Trophoblast cell (in vitro differentiated cells and primary cell): ENCODE measurements around the gene KCNAB2.

ENCODE experiments used
- DNase-seq, 2 donors: peaks; one replicate each; pipeline ENCODE4 v3.0.0-alpha.2; 2016
- H2AFZ ChIP-seq: 2 replicates; pipeline ENCODE4 v1.6.1; 2013; ENCODE audit warnings: low read length, moderate library complexity, mild to moderate bottlenecking; ENCODE audit not compliant: insufficient read depth, poor library complexity
- H2AK5ac ChIP-seq: 2 replicates; pipeline ENCODE4 v1.6.1; 2013; ENCODE audit warnings: mild to moderate bottlenecking, low read length
- H2BK120ac ChIP-seq: 2 replicates; pipeline ENCODE4 v1.6.1; 2013; ENCODE audit warnings: low read length, mild to moderate bottlenecking, moderate library complexity; ENCODE audit not compliant: insufficient read depth, poor library complexity
- H2BK12ac ChIP-seq: 2 replicates; pipeline ENCODE4 v1.6.1; 2013; ENCODE audit warnings: mild to moderate bottlenecking, low read length, moderate library complexity
- H2BK5ac ChIP-seq: 2 replicates; pipeline ENCODE4 v1.6.1; 2013; ENCODE audit warnings: low read length, low read depth, moderate library complexity, mild to moderate bottlenecking; ENCODE audit not compliant: poor library complexity
- H3K14ac ChIP-seq: 2 replicates; pipeline ENCODE4 v1.6.1; 2013; ENCODE audit warnings: mild to moderate bottlenecking, low read length
- H3K18ac ChIP-seq: 2 replicates; pipeline ENCODE4 v1.6.1; 2013; ENCODE audit warnings: mild to moderate bottlenecking, low read length
- H3K23ac ChIP-seq: 2 replicates; pipeline ENCODE4 v1.6.1; 2013; ENCODE audit warnings: low read length
- H3K27ac ChIP-seq: 2 replicates; pipeline ENCODE4 v1.5.1; 2013; ENCODE audit warnings: low read depth, mild to moderate bottlenecking, inconsistent platforms, low read length, moderate library complexity
- H3K27me3 ChIP-seq: 2 replicates; pipeline ENCODE4 v1.6.1; 2013; ENCODE audit warnings: inconsistent platforms, mild to moderate bottlenecking, low read length, moderate library complexity; ENCODE audit not compliant: insufficient read depth
- H3K36me3 ChIP-seq, 2 experiments: 1 replicate in 1 of 2; 2 replicates in 1 of 2; pipeline ENCODE4 v1.6.1; 2013; ENCODE audit warnings: low read length in 2 of 2, mild to moderate bottlenecking in 2 of 2, moderate library complexity in 1 of 2; ENCODE audit not compliant: insufficient read depth in 2 of 2, control insufficient read depth in 1 of 2
- H3K4ac ChIP-seq: 2 replicates; pipeline ENCODE4 v1.6.1; 2013; ENCODE audit warnings: low read depth, mild to moderate bottlenecking, low read length, moderate library complexity
- H3K4me1 ChIP-seq, 2 experiments: 1 replicate in 1 of 2; 2 replicates in 1 of 2; pipeline ENCODE4 v1.6.1; 2013; ENCODE audit warnings: low read length in 2 of 2, mild to moderate bottlenecking in 2 of 2, moderate library complexity in 1 of 2; ENCODE audit not compliant: insufficient read depth in 2 of 2, control insufficient read depth in 1 of 2
- H3K4me2 ChIP-seq: 2 replicates; pipeline ENCODE4 v1.6.1; 2013; ENCODE audit warnings: inconsistent platforms, mild to moderate bottlenecking, low read length, moderate library complexity
- H3K4me3 ChIP-seq: 2 replicates; pipeline ENCODE4 v1.5.1; 2013; ENCODE audit warnings: mild to moderate bottlenecking, low read depth, low read length, inconsistent platforms
- H3K79me1 ChIP-seq: one replicate; pipeline ENCODE4 v1.6.1; 2013; ENCODE audit warnings: low read length
- H3K79me2 ChIP-seq: 2 replicates; pipeline ENCODE4 v1.6.1; 2013; ENCODE audit warnings: low read length, mild to moderate bottlenecking; ENCODE audit not compliant: control insufficient read depth, insufficient read depth, poor library complexity
- H3K9ac ChIP-seq: 2 replicates; pipeline ENCODE4 v1.6.1; 2013; ENCODE audit warnings: mild to moderate bottlenecking, low read length
- H3K9me3 ChIP-seq: 2 replicates; pipeline ENCODE4 v1.6.1; 2013; ENCODE audit warnings: low read depth, mild to moderate bottlenecking, control low read depth, inconsistent platforms, low read length; ENCODE audit not compliant: insufficient read depth
- H4K12ac ChIP-seq: 2 replicates; pipeline ENCODE4 v1.6.1; 2013; ENCODE audit warnings: low read depth, mild to moderate bottlenecking, low read length, moderate library complexity
- H4K8ac ChIP-seq: 2 replicates; pipeline ENCODE4 v1.6.1; 2013; ENCODE audit warnings: low read depth, mild to moderate bottlenecking, low read length, moderate library complexity
- H4K91ac ChIP-seq: one replicate; pipeline ENCODE4 v1.6.1; 2013; ENCODE audit warnings: low read depth, mild to moderate bottlenecking, low read length, moderate library complexity
- WGBS: extraction: QIAGEN DNeasy Blood & Tissue Kit; methylation state at CpG from one replicate; pipeline ENCODE4 v1.1.7; 2013; ENCODE audit warnings: missing lambda C conversion rate; ENCODE audit not compliant: insufficient read length, insufficient coverage; ENCODE audit errors: extremely low coverage; 5-methylcytosine and 5-hydroxymethylcytosine counted together

The KCNAB2 gene

DNA sequence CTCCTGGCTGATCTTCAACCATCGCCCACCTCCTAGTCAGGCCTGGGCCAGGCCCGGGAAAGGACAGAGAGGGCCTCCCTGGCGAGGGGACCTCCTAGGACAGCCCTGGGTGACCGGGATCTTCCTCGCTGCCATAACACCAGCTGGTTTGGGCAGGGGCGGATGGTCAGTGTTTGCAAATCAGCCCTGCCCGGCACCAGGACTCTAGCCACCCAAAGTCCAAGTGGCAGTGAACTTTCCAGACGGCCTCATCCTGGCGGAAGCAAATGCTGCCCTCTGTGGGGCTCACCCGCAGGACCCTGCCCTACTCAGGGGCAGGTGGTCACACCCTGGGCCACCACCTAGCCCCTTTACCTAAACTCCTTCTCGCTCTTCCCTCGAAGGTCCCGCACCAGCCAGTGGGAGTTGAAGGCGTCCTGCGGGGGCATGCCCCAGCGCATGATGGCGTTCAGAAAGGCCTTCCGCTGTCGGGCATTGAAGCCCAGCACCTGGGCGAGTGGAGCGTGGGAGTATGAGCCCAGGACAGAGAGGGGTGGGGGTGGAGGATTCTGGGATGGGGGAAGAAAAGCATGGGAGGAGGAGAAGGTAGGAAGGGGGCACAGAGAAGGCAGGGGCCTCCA lies 79.2 kb downstream of the KCNAB2 start:
- H3K23ac ChIP-seq: no peak overlapping the region
- H3K18ac ChIP-seq: no peak overlapping the region
- no peak overlapping the region for H2BK120ac ChIP-seq
- no CpG with 5 or more reads among the region's 21 CpGs for whole genome bisulfite sequencing
- H3K14ac ChIP-seq: no peak overlapping the region
- H3K4me2 ChIP-seq: no peak overlapping the region
- no peak overlapping the region for H3K4ac ChIP-seq
- peaks cover 5% of the 10 kb centered on the region for H3K9me3 ChIP-seq
- H2AFZ ChIP-seq: no peak overlapping the region
- H3K4me1 ChIP-seq: no peaks in the 10 kb centered on the region
- H2AK5ac ChIP-seq: no peak overlapping the region
- H3K79me2 ChIP-seq: no peaks in the 10 kb centered on the region
- no peak overlapping the region for H2BK12ac ChIP-seq
- H4K12ac ChIP-seq: no peak overlapping the region
- H4K8ac ChIP-seq: no peak overlapping the region
- H3K4me3 ChIP-seq: no peak overlapping the region
- no peaks in the 10 kb centered on the region for H3K27me3 ChIP-seq
- H3K27ac ChIP-seq: no peak overlapping the region
- no peak overlapping the region for H2BK5ac ChIP-seq
- H3K36me3 ChIP-seq: no peaks in the 10 kb centered on the region
- H3K9ac ChIP-seq: no peak overlapping the region
- H3K79me1 ChIP-seq: no peaks in the 10 kb centered on the region
- no peak for DNase-seq
- no peak overlapping the region for H4K91ac ChIP-seq

DNA sequence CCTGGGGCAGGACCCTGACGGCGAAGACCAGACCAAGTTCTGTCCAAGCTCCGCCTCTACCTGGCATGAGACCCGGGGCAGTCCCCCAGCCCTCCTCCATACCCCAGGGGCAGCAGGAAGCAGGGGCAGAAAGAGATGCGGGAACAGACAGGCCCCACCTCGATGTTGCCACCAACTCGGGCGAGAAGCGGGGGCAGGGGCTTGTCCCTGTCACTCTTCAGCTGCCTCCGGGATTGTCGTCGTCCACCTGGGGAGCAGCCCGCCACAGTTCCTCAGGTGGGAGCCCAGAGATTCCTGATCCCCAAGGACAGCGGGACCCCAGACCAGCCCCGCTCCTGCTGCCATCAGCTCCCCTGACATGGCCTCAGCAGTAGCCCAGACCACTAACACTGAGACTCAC lies 79.7 kb downstream of the KCNAB2 start:
- H2BK120ac ChIP-seq: no peak overlapping the region
- no peak overlapping the region for H3K4me2 ChIP-seq
- H3K4me1 ChIP-seq: no peaks in the 10 kb centered on the region
- no peak overlapping the region for H3K23ac ChIP-seq
- WGBS: no CpG with 5 or more reads among the region's 15 CpGs
- no peaks in the 10 kb centered on the region for H3K79me1 ChIP-seq
- no peak overlapping the region for H3K14ac ChIP-seq
- peaks cover 5% of the 10 kb centered on the region for H3K9me3 ChIP-seq
- no peak overlapping the region for H2BK5ac ChIP-seq
- H2AK5ac ChIP-seq: no peak overlapping the region
- no peak overlapping the region for H3K18ac ChIP-seq
- no peak overlapping the region for H3K9ac ChIP-seq
- DNase-seq: no peak
- H3K4ac ChIP-seq: no peak overlapping the region
- no peak overlapping the region for H4K12ac ChIP-seq
- no peak overlapping the region for H2BK12ac ChIP-seq
- H4K91ac ChIP-seq: no peak overlapping the region
- no peak overlapping the region for H3K27ac ChIP-seq
- no peaks in the 10 kb centered on the region for H3K79me2 ChIP-seq
- no peaks in the 10 kb centered on the region for H3K27me3 ChIP-seq
- H3K4me3 ChIP-seq: no peak overlapping the region
- H4K8ac ChIP-seq: no peak overlapping the region
- H3K36me3 ChIP-seq: no peaks in the 10 kb centered on the region
- H2AFZ ChIP-seq: no peak overlapping the region

DNA sequence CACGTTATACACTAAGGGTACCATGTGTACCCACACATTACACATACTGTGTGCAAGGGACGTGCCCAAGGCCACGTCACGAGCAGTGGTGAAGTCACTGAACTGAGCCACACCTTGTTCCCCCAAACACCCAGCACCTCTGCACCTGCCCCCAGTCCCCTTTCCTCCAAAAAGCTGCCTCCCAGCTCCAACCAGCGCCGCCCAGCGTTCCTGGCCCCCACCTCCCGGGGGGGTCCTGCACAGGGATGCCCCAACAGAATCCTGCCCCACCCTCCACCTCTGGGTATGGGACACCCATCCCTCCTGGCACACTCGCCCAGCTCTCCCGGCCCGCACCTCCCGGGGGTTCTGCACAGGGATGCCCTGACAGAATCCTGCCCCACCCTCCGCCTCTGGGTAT lies 80.3 kb downstream of the KCNAB2 start:
- H3K4me3 ChIP-seq: no peak overlapping the region
- no peak overlapping the region for H2AK5ac ChIP-seq
- H2BK5ac ChIP-seq: no peak overlapping the region
- H3K18ac ChIP-seq: no peak overlapping the region
- no peak overlapping the region for H3K4ac ChIP-seq
- H3K9me3 ChIP-seq: peaks cover 4% of the 10 kb centered on the region
- H2BK12ac ChIP-seq: no peak overlapping the region
- no peaks in the 10 kb centered on the region for H3K27me3 ChIP-seq
- no peaks in the 10 kb centered on the region for H3K79me1 ChIP-seq
- no peak overlapping the region for H2AFZ ChIP-seq
- no peak overlapping the region for H3K9ac ChIP-seq
- no peak overlapping the region for H2BK120ac ChIP-seq
- no peak overlapping the region for H3K23ac ChIP-seq
- no peak overlapping the region for H3K14ac ChIP-seq
- H4K12ac ChIP-seq: no peak overlapping the region
- no peak overlapping the region for H3K27ac ChIP-seq
- H4K8ac ChIP-seq: no peak overlapping the region
- no CpG with 5 or more reads among the region's 13 CpGs for WGBS
- no peaks in the 10 kb centered on the region for H3K79me2 ChIP-seq
- H3K4me2 ChIP-seq: no peak overlapping the region
- no peaks in the 10 kb centered on the region for H3K4me1 ChIP-seq
- H4K91ac ChIP-seq: no peak overlapping the region
- no peaks in the 10 kb centered on the region for H3K36me3 ChIP-seq
- DNase-seq: no peak

DNA sequence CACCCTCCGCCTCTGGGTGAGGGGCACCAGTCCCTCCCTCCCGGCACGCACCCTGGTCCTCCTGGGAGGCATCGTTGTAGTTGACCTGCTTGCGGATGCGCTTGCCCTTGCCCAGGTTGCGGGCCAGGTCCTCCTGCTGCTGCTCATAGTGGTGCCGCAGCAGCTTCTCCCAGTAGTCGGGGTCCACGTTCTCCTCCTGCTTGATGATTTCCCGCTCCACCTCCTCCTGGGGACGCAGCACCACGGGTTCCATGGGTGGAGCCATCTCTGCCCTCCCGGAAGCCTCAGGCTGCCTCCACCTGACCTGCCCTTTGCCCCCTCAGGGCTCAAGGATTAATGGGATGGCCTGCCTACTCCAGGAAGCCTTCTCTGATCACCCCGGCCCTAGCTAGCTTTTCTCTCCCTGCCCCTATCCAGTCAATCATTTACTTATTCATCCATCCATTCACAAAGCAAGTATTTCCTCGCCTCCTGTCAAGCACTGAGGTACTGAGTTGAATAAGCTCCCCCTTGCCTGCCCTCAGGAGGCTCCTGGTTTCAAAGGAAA lies 80.9 kb downstream of the KCNAB2 start:
- Histone ChIP-seq H2BK5ac (no peak overlapping the region), H3K27me3 (no peaks in the 10 kb centered on the region), H3K27ac (no peak overlapping the region), H4K8ac (no peak overlapping the region), H4K91ac (no peak overlapping the region), H2AFZ (no peak overlapping the region), H3K18ac (no peak overlapping the region), H3K4me3 (peak overlapping the region; percentile 30), H3K79me1 (no peaks in the 10 kb centered on the region), H2BK12ac (no peak overlapping the region), H3K4ac (no peak overlapping the region), H3K9ac (no peak overlapping the region), H3K9me3 (peaks cover 4% of the 10 kb centered on the region), H3K4me2 (no peak overlapping the region), H3K4me1 (no peaks in the 10 kb centered on the region), H3K36me3 (no peaks in the 10 kb centered on the region), H3K79me2 (no peaks in the 10 kb centered on the region), H2BK120ac (no peak overlapping the region), H2AK5ac (no peak overlapping the region), H3K14ac (no peak overlapping the region), H3K23ac (no peak overlapping the region), H4K12ac (no peak overlapping the region)
- no CpG with 5 or more reads among the region's 16 CpGs for WGBS
- no peak for DNase-seq
